Neural cell (in vitro differentiated cells): ENCODE results near the gene ANKRD55. TPM values are rescaled to one million over a fixed set of nuclear protein-coding genes. Genes with fewer than 3 reads are reported as not detected.

Experiments
- H2AFZ ChIP-seq: fragments of 200-600, 300-800 bp; sonication (generic), shearing (Covaris generic); 2 replicates; pipeline ENCODE4 v1.6.0; 2014; ENCODE audit warnings: low read depth, mild to moderate bottlenecking, antibody characterized with exemption, low read length, moderate library complexity
- H3F3A ChIP-seq: fragments of 200-600 bp; shearing (Covaris generic); 2 replicates; pipeline ENCODE4 v1.6.1; 2016; ENCODE audit warnings: mild to moderate bottlenecking, moderate library complexity, mixed read lengths, antibody characterized with exemption, low read length; ENCODE audit not compliant: insufficient read depth, poor library complexity, severe bottlenecking
- H3K27ac ChIP-seq: fragments of 200-600, 300-800 bp; sonication (generic), shearing (Covaris generic); 2 replicates; pipeline ENCODE4 v1.5.1; 2014; ENCODE audit warnings: mild to moderate bottlenecking, low read length, moderate library complexity
- H3K27me3 ChIP-seq: fragments of 300-800, 200-600 bp; sonication (generic), shearing (Covaris generic); 2 replicates; pipeline ENCODE4 v1.6.0; 2014; ENCODE audit warnings: mild to moderate bottlenecking, low read depth, low read length, moderate library complexity; ENCODE audit not compliant: insufficient read depth
- H3K36me3 ChIP-seq: fragments of 300-800, 200-600 bp; sonication (generic), shearing (Covaris generic); 2 replicates; pipeline ENCODE4 v1.5.1; 2014; ENCODE audit warnings: mild to moderate bottlenecking, antibody characterized with exemption, low read length, moderate library complexity; ENCODE audit not compliant: insufficient read depth
- H3K4me2 ChIP-seq: fragments of 300-800, 200-600 bp; sonication (generic), shearing (Covaris generic); 2 replicates; pipeline ENCODE4 v1.6.0; 2014; ENCODE audit warnings: mild to moderate bottlenecking, low read length
- H3K4me3 ChIP-seq: fragments of 300-800, 200-600 bp; sonication (generic), shearing (Covaris generic); 2 replicates; pipeline ENCODE4 v1.5.1; 2014; ENCODE audit warnings: mild to moderate bottlenecking, low read length, moderate library complexity
- H3K79me2 ChIP-seq: fragments of 200-600 bp; shearing (Covaris generic); replicated peaks from 2 replicates; pipeline ENCODE4 v1.6.0; 2014; ENCODE audit warnings: mild to moderate bottlenecking, low read length, moderate library complexity; ENCODE audit not compliant: insufficient read depth
- H3K9ac ChIP-seq: fragments of 300-800, 200-600 bp; sonication (generic), shearing (Covaris generic); 2 replicates; pipeline ENCODE4 v1.6.1; 2016; ENCODE audit warnings: mild to moderate bottlenecking, low read length, mixed read lengths
- H3K9me2 ChIP-seq: fragments of 200-600 bp; shearing (Covaris generic); 2 replicates; pipeline ENCODE4 v1.6.1; 2016; ENCODE audit warnings: mild to moderate bottlenecking, low read length, mixed read lengths; ENCODE audit not compliant: insufficient read depth
- H3K9me3 ChIP-seq: fragments of 200-600, 300-800 bp; sonication (generic), shearing (Covaris generic); 2 replicates; pipeline ENCODE4 v1.6.1; 2016; ENCODE audit warnings: mild to moderate bottlenecking, mixed run types, low read length, moderate library complexity, mixed read lengths
- H4K20me1 ChIP-seq: fragments of 200-600 bp; shearing (Covaris generic); 2 replicates; pipeline ENCODE4 v1.6.1; 2016; ENCODE audit warnings: mild to moderate bottlenecking, mixed run types; ENCODE audit not compliant: insufficient read depth
- EP300 ChIP-seq: fragments of 450-650 bp; conservative IDR thresholded peaks from 2 replicates; pipeline ENCODE4 v1.6.1; 2014; ENCODE audit warnings: antibody characterized with exemption, mild to moderate bottlenecking, moderate library complexity; ENCODE audit not compliant: poor library complexity, severe bottlenecking
- EZH2 ChIP-seq: fragments of 200-600, 300-800 bp; shearing (Covaris generic), sonication (generic); IDR thresholded peaks from 2 replicates; pipeline ENCODE4 v1.6.1; 2014; ENCODE audit warnings: antibody characterized with exemption, low read length, borderline replicate concordance, mild to moderate bottlenecking; ENCODE audit not compliant: insufficient read depth, poor library complexity, severe bottlenecking
- MXI1 ChIP-seq: fragments of 450-650 bp; conservative IDR thresholded peaks from 2 replicates; pipeline ENCODE4 v1.6.1; 2014; ENCODE audit warnings: antibody characterized with exemption, mild to moderate bottlenecking; ENCODE audit not compliant: poor library complexity, severe bottlenecking
- POLR2AphosphoS5 ChIP-seq: IDR thresholded peaks from 2 replicates; pipeline ENCODE4 v1.6.1; 2012
- RAD21 ChIP-seq: fragments of 450-650 bp; conservative IDR thresholded peaks from 2 replicates; pipeline ENCODE4 v1.6.1; 2014; ENCODE audit warnings: antibody characterized with exemption, mild to moderate bottlenecking, moderate library complexity
- SMC3 ChIP-seq: fragments of 450-650 bp; conservative IDR thresholded peaks from 2 replicates; pipeline ENCODE4 v1.6.1; 2014; ENCODE audit warnings: antibody characterized with exemption, mild to moderate bottlenecking, moderate library complexity; ENCODE audit not compliant: poor library complexity
- TAF1 ChIP-seq: IDR thresholded peaks from 2 replicates; pipeline ENCODE4 v1.6.1; 2012; ENCODE audit warnings: low read depth
- polyA plus RNA-seq: library from polyadenylated mRNA; depleted of rRNA; stranded (reverse); fragments of >200 nt; gene quantifications from 2 replicates; pipeline ENCODE4 v1.2.3, GENCODE V29; 2014
- TF ChIP-seq, protein P1 (sequence below): fragments of 450-650 bp; IDR thresholded peaks from 2 replicates; pipeline ENCODE4 v1.5.1; 2014; ENCODE audit warnings: antibody characterized with exemption, mild to moderate bottlenecking, moderate library complexity; ENCODE audit not compliant: poor library complexity, severe bottlenecking
- TF ChIP-seq, protein P2 (sequence below): IDR thresholded peaks from 2 replicates; pipeline ENCODE4 v1.6.1; 2012; ENCODE audit warnings: borderline replicate concordance

The ANKRD55 gene
- polyA plus RNA-seq, 1 donor from 2014 or later: 49.8 TPM

DNA sequence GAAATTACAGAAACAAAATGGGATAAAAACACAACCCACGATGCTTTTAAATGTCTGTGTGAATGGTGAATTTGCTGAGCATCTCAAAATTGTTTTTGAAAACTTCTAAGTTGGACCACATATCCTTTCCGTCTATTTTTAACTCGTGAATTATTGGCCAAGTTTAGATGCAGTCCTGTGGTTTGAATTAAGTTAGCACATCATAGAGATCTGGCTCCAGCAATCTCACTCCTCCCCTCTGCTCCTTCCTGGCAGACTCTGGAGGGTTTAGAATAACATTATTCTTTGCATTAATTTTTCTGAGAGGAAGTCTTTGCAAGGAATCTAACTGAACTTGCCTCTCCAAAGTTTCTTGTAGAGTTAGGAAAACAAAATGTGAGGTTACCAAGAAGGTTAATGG is 14.5 kb upstream of the ANKRD55 start:
- Histone ChIP-seq H3K9me3 (peaks cover 3% of the 10 kb centered on the region), H2AFZ (no peak overlapping the region), H4K20me1 (no peaks in the 10 kb centered on the region), H3F3A (no peaks in the 10 kb centered on the region), H3K4me3 (no peak overlapping the region), H3K27ac (no peak overlapping the region), H3K9me2 (no peaks in the 10 kb centered on the region), H3K9ac (no peak overlapping the region), H3K79me2 (no peaks in the 10 kb centered on the region), H3K27me3 (no peaks in the 10 kb centered on the region), H3K4me2 (no peak overlapping the region), H3K36me3 (no peaks in the 10 kb centered on the region)
- TF ChIP-seq EP300 (no peak), TAF1 (no peak), RAD21 (no peak), SMC3 (no peak), MXI1 (no peak), EZH2 (no peak), POLR2AphosphoS5 (no peak)
- TF ChIP-seq, protein P1, sequence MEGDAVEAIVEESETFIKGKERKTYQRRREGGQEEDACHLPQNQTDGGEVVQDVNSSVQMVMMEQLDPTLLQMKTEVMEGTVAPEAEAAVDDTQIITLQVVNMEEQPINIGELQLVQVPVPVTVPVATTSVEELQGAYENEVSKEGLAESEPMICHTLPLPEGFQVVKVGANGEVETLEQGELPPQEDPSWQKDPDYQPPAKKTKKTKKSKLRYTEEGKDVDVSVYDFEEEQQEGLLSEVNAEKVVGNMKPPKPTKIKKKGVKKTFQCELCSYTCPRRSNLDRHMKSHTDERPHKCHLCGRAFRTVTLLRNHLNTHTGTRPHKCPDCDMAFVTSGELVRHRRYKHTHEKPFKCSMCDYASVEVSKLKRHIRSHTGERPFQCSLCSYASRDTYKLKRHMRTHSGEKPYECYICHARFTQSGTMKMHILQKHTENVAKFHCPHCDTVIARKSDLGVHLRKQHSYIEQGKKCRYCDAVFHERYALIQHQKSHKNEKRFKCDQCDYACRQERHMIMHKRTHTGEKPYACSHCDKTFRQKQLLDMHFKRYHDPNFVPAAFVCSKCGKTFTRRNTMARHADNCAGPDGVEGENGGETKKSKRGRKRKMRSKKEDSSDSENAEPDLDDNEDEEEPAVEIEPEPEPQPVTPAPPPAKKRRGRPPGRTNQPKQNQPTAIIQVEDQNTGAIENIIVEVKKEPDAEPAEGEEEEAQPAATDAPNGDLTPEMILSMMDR: no peak
- TF ChIP-seq, protein P2, sequence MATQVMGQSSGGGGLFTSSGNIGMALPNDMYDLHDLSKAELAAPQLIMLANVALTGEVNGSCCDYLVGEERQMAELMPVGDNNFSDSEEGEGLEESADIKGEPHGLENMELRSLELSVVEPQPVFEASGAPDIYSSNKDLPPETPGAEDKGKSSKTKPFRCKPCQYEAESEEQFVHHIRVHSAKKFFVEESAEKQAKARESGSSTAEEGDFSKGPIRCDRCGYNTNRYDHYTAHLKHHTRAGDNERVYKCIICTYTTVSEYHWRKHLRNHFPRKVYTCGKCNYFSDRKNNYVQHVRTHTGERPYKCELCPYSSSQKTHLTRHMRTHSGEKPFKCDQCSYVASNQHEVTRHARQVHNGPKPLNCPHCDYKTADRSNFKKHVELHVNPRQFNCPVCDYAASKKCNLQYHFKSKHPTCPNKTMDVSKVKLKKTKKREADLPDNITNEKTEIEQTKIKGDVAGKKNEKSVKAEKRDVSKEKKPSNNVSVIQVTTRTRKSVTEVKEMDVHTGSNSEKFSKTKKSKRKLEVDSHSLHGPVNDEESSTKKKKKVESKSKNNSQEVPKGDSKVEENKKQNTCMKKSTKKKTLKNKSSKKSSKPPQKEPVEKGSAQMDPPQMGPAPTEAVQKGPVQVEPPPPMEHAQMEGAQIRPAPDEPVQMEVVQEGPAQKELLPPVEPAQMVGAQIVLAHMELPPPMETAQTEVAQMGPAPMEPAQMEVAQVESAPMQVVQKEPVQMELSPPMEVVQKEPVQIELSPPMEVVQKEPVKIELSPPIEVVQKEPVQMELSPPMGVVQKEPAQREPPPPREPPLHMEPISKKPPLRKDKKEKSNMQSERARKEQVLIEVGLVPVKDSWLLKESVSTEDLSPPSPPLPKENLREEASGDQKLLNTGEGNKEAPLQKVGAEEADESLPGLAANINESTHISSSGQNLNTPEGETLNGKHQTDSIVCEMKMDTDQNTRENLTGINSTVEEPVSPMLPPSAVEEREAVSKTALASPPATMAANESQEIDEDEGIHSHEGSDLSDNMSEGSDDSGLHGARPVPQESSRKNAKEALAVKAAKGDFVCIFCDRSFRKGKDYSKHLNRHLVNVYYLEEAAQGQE: no peak

DNA sequence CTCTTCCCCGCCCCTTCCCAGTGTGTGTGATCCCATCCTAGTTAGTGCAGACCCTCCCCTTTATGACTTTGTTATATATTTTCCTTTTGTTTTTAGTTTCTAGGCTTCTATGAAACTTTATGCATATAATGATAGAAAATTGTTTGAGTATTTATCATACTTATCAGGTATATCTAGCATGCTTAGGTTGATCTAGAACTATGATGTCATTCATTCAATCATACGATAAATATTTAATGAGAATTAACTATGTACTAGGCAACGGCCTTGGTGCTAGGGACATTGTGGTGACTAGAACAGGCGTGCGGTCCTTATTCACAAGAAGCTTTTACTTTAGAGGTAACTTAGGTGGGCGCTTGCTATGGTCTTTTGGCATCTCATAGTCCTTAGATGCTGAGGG is 13.6 kb upstream of the ANKRD55 start:
- no peaks in the 10 kb centered on the region for H4K20me1 ChIP-seq
- no peak overlapping the region for H3K9ac ChIP-seq
- H3F3A ChIP-seq: no peaks in the 10 kb centered on the region
- no peak overlapping the region for H2AFZ ChIP-seq
- no peak overlapping the region for H3K27ac ChIP-seq
- no peaks in the 10 kb centered on the region for H3K27me3 ChIP-seq
- no peak overlapping the region for H3K4me2 ChIP-seq
- TF ChIP-seq POLR2AphosphoS5: no peak
- H3K9me3 ChIP-seq: peaks cover 6% of the 10 kb centered on the region
- H3K9me2 ChIP-seq: no peaks in the 10 kb centered on the region
- H3K36me3 ChIP-seq: no peaks in the 10 kb centered on the region
- no peak overlapping the region for H3K4me3 ChIP-seq
- H3K79me2 ChIP-seq: no peaks in the 10 kb centered on the region

DNA sequence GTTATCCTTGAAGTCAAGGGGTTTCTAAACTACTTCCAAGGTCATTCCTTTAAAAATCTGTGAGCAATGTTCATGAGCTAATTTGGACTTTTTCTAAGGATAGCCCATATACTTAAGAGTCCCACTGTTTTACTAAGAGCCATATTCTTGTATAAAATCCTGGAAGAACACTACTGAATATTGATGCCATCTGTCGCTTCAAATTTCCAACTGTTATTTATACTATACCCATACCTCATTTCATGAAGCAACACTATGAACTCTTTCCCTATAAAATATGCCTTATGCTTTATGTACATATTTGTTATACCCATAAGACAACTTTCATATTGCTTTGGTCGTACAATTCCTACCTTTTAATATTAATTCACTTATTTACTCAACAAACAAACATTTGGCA is 12.4 kb upstream of the ANKRD55 start:
- no peak overlapping the region for H3K4me3 ChIP-seq

More for the DNA sequence above, 12.4 kb upstream of the ANKRD55 start:
- Histone ChIP-seq H3K79me2 (no peaks in the 10 kb centered on the region), H2AFZ (no peak overlapping the region), H3K9me2 (no peaks in the 10 kb centered on the region), H4K20me1 (no peaks in the 10 kb centered on the region), H3K4me2 (no peak overlapping the region), H3K27ac (no peak overlapping the region), H3K9ac (no peak overlapping the region), H3K36me3 (no peaks in the 10 kb centered on the region), H3K27me3 (no peaks in the 10 kb centered on the region), H3K9me3 (peaks cover 6% of the 10 kb centered on the region), H3F3A (no peaks in the 10 kb centered on the region)
- TF ChIP-seq TAF1 (no peak), POLR2AphosphoS5 (no peak), MXI1 (no peak), EZH2 (no peak), SMC3 (no peak)
- TF ChIP-seq, protein P1: no peak
- TF ChIP-seq, protein P2: no peak
